ENCODE results near the gene HDAC4.

Gene HDAC4

DNA sequence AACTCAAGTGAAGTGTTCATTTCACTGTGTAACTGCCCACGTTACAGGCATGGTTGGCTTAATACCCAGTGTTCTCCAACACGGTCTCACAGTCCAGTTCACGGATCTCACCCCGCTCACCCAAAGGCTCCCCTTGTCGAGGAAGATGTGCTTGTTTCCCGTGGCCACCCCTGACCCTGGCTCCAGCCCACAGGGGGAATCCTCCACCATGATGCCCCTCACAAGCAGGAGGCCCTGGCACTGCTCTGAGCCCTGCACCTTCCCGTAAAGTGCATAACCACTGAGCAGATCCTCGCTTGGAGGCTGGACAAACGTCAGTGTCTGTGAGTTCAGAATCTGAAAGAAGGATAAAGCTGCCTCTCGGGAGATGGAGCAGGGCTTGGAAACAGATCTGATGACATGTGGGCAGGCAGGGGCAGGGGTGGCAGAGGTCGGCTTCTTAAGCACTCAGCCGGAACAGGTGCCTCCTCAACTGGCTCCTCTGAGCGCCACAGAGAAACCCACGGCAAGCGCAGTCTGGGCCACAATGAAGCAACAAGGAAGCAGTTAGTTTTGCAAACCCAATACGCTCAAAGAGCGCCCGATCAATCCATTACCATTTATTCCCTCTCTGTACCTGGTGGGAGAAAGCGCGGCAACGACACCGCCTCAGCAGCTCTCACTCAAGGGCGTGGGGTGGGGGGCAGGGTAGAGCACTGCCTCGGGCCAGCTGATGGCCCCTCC, 17.6 kb downstream of the HDAC4 start:
- FAIRE-seq = no peak

DNA sequence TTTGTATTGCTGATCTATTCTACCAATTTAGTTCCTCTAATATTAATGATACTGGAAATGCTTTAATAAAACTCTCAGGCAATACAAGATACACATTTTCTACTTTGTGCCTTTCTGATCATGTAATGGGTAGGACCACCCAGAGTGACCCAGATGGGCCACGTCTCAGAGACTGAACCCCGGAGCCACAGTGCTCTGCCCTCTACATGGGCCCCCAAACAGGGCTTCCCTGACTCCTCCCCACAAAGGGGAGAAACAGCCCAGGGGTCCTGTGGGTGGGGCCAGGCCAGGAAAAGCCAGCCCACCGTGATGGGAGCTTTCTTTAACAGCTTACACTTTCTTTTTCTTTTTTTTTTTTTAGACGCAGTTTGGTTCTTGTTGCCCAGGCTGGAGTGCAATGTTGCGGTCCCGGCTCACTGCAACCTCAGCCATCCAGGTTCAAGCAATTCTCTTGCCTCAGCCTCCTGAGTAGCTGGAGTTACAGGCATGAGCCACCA, 18.4 kb downstream of the HDAC4 start:
- no peak for FAIRE-seq

DNA sequence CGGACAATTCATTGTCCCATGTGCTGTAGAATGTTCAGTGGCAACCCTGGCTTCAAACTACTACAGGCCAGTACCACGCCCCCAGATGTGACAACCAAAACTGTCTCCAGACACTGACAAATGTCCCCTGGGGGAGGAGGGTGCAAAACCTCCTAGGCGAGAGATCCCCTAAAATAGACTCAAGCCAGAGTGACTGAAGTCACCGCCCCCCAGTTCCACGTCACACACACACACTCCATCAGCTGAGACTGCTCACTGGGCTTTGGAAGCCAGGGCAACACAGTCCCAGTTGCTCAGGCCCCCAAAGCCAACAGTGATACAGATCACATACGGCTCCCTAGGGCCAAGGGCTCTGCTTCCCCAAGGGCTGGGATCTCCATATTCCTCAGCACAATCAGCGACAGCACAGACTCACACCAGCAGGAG, 19.1 kb downstream of the HDAC4 start:
- no peak for FAIRE-seq

DNA sequence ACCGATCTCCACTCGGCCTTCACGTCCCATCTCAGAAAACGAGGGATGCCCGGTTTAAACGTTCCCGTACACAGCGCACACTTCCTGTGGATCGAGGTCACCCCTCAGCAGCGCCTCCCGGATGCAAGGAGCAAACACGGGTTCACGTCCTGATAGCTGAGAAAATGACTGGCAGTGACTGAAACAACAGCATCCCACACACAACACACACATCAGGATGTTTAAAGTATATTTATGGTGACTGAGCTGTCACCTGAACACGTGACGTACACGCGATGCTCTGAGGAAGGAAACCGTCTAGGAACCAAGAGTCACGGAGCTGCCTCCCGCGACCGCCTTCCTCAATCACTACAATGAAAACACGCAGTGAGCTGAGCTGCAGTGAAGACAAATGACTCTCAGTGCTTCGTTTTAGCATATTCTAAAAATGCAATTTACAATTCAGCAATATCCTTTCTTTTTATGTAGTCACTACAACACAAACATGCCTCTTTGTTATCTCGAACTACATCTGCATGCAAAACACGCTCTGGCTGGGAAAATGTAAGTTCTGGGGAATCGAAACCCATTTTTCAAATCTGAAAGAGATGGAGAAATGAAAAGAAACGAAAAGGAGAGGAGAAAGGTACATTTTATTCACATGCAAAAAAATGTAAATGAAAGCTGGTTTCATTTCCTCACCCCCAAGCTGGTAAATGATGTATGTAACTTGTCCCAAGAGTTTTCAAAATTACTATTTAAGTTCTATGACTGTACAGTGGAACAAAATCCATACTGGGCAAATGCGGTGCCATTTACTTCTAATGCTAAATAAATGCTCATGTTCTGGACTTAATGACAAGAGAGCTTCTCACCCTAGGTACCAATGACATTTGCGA, 19.8 kb downstream of the HDAC4 start:
- FAIRE-seq = no peak

DNA sequence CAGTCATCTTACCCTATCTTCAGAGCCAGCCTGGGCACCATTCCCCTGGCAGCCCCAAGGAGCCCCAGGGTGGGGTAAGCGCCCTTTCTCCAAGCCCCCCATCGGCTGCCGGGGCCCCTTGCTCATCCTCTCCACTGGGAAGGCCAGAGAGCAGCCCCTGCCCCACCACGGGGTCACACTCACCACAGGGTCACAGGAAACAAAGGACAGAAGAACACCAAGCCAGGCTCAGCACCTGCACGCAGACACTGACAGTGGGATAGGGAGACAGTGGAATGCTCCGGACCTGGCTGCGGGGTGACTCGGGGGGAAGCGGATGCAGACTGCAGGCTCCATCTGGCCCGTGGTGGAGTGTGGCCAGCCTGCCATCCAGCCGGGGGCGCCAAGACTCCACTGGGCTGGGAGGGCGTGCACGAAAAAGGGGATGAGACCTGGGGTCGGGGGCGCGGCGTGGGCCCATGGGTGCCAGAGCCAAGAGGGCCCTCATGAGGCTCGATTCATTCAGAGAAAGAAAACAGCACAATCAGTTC, 21.1 kb downstream of the HDAC4 start:
- no peak for FAIRE-seq

DNA sequence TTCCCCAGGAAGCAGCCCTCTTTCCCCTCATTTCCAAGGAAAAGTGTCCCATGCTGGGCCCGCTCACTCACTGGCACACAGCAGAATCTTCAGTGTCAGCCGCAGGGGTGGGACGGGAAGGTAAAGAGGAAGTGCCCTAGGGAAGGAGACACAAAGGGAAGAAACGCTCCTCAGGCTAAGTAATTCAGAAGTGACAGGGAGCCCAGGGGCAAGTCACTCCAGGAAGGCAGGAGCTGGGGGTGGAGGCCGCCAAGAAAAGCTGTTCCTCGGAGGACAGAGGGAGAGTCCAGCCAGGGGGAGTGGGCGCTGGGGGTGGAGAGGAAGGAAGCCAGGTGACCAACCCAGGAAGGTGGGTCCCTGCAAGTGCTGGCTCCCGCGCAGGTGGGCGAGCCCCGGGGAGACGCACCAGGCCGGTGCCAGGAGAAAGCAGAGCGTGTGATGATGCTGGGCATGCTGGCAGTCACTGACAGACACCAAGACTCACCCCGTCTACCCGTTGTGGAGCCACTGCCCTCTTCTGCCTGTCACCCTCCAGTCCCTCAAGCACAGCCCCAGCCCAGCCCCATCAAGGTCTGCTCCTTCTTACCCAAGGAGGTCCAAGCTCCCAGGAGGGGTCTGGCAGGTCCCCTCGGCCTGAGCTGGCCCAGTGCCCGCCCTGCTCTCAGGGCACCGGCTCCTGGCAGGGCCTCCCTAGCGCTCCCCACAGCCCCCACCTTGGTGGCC, 21.7 kb downstream of the HDAC4 start:
- FAIRE-seq = no peak

DNA sequence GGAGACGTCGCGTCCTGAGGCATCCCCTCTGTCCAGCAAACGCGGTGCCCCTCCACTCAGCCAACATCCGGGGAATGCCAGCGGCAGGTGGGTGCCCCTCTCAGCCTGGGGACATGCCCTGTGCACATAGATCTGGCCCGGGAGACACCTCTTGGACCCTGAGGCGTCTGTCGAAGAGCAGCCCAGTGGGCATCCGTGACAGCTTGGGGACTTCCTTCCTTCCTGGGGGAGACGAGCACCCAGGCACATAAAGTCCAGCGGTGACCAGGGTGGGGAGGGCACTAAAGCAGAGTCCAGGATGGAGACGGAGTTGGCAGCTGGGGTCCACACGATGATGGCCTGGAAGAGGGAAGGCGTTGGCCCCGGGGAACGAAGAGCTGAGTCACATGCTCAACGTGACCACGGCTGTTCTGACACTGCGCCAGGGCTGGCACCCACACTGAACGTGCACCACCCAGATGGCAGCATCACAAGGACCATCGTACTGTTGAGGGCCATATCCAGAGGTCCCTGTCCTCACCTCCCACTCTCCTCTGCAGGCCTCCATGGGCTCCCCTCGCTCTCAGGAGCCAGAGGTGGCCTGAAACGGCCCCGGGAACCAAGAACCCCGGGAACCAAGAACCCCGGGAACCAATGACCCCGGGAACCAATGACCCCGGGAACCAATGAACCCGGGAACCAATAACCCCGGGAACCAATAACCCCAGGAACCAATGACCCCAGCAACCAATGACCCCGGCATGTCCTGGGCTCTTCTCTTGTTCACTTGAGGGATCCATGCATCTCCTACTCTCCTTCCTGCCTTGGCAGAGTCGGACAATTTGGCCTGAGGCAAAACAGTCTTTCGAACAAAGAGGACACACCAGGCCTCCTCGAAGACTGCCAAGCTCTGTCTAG, 22.6 kb downstream of the HDAC4 start:
- FAIRE-seq = no peak

DNA sequence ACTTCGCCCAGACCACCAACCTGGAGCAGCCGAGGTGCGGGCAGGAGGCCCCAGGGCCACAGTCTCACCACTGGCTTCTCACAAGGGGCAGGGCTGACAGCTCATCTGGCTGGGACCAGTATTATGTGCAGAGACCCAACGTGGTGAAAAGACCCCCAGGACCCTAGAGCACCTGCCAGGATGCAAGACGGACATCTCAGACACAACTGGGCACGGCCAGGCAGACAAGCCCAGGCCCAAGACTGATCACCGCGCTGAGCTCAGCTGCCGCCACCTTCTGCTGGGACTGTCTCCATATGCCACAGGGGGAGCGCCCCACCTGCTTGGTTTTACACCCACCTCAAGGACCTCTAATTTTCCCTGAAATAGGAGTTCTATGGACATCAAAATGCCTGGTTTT, 23.2 kb downstream of the HDAC4 start:
- FAIRE-seq = no peak

DNA sequence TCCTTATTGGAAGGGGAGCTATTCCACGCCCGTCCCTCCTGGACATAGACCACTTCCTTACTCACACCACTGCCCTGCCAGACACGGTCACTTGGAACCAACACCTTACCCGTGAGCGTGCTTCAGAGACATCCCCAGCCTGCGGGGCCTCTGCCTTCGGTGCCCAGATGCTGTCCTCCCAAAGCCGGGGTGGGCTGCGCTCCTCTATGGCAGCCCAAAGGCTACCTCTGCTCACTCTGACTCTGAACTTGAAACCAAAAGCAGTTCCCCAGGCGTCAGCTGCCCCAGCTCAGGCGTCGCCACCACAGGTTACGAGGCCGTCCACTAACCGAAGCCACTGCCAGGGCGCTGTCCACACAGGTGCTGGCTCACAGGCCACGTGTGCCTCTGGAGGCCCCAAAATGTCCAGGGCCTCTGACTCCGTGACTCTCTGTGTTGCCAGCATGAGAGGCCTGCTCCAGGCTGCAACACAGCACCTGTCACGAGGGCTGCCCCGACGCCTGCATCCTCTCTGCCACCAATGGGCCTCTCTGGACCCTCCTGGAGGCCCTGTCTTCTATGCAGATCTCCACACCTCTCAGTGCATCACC, 23.8 kb downstream of the HDAC4 start:
- no peak for FAIRE-seq

DNA sequence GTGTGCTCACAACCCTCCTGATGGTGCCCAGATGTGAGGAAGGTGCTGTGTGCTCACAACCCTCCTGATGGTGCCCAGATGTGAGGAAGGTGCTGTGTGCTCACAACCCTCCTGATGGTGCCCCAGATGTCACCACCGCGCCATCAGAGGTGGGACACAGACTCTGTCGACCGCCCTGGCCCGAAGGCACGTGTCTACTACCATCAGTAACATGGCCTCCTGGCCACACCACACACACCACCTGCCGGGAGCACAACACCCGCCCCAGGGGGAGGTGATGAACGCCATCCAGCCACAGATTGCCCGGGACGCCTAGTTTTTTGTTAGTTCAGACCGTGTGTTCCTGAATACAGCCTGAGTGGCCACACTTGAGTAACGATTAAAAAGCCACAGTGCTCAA, 24.5 kb downstream of the HDAC4 start:
- FAIRE-seq = no peak

DNA sequence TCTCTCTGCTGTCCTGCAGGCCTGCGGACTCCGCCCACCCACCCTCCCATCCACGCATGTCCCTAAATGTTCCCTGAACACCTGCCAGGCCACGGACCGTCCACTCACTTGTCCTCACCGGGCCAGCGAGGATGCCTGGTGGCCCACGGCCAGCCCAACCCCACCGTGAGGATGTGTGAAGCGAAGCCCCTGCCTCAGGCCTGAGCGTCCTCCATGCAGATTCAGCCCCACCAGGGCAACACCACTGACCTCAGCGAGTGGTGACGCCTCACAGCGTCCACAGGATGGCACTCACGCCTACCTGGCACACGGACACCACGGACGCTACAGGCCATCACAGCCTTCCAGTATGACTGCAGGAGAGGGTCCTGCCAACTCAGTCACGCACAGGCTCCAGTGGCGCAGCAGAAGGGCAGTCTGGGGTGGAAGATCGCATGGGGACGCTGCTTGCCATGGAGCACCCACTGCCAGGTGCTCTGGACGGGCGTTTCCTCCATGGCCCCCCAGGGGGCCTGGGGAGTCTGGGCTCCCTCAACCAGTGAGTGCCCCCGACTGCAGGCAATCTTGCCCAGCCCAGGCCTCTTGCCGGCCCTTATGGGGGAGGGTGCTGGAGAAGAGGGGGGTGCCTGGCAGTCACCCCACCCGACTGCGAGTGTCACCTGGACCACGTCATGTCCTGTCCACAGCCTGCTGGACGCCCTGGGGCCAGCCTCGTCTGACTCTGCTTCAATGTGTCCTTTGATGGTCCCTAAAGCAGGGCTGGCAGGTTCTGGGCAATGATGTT, 25.4 kb downstream of the HDAC4 start:
- no peak for FAIRE-seq

DNA sequence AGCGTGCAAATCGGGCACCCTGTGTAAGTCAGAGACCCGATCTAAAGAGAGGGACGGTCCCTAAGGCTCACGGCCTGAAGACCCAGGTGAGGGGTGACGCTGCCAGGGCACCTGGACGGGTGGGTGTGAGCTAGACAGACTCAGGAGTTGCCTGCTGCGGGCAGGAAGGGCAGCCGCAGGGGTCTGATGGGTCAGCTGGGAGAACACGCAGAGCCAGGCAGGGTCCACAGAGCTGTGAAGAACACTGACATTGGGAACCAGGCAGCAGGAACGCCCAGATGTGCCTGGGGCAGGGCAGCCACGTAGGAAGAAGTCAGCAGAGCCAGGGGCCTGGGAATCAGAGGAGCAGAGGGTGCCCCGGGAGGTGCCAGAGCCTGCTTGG, 25.9 kb downstream of the HDAC4 start:
- FAIRE-seq = no peak

DNA sequence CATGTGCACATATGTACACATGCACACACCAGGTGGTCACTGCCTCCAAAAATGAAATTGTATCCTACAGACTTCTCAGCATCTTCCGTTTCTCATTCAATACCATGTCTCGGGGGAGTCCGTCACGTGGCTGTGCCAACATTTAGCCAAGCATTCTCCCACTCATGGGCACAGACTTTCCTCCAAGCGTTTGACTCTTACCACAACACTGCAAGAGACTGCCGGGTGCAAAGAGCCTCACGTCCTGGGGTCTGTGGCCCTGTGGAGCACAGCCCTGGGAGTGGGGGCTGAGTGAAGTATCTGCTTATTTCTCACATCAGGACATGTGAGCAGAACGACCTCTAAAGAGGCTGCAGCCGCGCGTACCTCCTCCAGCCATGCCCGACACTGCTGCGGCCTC, 28.0 kb downstream of the HDAC4 start:
- no peak for FAIRE-seq

DNA sequence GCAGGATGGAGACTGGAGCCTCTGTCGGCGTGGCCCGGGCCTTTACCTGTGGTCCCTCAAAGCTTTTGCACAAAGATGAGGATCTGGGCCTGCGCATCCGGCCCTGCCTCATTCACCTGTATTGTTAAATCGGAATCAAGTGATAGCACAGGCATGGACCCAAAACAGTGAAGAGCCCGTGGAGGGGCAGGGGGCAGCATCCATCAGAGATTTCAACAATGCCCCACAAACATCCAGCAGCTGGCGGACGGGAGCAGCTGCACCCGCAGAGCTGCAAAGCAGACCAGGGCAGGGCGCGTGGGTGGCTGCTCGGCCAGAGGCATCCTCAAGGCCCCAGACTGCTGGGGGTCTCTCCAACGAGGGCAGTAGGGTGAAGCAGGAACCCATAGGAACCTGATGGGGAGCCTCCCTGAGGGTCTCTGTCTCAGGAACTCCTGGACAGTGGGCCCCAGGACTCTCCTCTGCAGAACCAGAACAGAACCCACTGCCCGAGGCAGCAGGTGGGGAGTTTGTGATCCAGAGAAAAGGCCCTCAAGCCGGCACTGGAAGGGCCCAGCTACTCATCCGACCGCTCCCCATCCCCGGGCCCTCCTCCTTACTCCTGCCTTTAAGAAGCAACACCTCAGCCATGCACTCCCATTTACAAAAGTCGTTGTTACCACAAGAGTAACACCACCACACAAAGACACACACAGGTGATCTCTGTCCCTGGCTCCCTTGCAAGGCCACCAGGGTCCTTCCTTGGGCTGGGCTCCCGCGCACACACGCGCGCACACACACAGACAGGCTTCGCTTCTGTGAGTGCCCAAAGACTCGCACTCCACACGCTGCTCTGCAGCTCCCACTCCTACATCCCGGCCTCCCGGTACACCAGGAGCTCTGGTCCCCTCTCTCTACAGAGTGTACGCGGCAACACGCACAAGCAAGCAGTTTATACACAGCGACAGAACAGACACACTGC, 28.8 kb downstream of the HDAC4 start:
- no peak for FAIRE-seq

DNA sequence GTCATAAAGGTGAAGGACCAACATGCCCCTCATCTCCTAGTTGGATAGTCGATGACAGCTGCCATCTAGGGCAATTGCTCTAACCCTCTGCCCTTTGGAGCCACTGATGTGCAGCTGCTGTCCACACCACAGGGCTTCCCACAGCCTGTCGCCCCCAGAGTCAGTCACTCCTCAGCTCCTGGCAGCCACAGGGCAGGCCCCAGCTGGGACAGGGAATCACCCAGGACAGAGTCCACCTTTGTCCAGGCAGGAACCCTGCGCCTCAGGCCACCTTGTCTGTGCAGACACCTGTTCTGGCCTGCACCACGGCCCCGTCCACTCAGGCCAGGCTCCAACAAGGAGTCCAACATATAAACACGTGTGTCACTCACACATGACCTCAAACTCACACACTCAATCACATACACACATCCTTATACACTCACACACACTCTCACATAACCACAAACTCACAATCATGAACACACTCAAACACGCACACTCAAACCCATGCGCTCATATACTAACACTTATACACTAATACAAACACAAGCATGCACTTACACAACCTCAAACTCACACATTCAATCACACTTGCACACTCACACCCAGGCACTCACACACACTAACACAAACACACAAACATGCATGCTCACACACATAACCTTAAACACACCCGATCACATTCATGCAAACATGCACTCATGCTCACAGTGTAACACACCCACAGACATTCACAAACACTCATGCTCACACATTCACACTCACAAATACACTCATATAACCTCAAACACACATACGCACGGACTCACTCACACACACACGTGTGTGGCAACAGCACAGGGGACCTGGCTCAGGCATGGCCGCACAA, 29.7 kb downstream of the HDAC4 start:
- FAIRE-seq = no peak

DNA sequence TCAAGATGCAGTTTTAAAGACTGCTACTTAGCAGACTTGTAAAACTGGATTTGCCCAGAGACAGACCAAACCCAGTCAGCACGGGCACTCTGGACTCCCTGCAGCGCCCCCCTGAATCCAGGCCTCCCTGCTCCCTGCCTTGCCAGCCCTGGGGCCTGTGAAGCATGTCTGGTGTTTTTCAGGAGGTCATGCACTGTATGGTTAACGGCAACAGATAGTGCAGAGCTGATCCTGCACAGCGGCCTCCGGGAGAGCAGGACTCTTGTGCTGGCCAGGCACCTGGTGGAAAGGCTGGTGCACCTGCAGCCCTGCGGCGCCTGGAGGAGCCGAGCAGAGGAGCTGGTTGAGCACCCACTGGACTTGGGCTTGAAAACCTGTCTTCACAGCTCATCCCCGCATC, 30.4 kb downstream of the HDAC4 start:
- no peak for FAIRE-seq

DNA sequence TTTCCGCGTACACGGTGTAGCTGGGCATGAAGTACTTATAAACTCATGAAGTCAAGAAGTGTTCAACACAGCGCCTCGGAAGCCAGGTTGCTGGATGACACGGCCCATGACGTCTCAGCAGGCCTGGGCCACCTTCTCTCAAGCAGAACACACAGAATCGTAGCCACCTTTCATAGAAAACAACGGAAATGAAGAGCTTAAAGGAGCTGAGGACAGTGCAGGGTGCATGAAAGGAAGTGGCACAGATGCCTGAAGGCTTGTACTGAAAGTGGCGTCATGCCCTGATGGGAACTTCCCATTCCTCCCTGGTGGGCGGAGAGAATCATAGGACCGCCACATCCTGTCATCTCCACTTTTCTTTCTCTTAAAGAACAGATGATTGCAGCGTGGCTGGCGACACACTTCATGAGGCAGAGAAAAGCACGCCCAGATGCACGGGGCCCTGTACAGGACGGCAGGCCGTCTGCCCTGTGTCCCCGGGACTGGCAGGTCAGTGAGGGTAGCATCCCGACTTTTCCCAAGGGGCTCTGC, 31.1 kb downstream of the HDAC4 start:
- no peak for FAIRE-seq

DNA sequence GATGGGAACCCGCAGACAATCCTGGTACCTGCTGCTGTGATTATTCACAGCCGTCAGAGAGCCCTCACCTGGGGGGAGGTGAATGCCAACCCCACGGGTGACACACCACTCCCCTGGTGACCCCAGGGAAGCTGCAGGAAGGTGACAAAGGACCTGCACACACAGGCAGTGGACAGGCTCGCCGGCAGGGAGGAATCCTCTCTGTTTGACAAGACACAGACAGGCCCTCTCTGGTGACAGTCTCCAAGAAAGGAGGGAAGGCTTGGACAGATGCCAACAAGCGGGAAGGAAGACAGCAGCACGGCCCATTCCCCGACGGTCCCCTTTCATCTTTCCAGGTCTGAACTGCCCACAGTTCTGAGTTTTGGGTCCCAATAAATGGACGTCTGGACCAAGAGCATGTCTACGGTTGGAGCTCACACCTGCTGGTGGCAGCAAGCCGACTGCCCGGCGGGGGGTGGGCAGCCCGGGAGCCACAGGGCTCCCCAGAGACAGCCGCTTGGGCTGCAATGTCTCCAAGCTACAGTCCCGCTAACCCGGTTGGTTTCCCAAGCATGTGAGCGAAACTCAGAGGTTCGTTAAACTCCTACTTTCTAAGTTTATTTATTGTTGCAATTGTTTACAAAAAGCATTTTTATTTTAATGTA, 31.8 kb downstream of the HDAC4 start:
- FAIRE-seq = no peak
